HG03521 (cell line): ENCODE data around the gene NEDD4L.

Experiments used
- ATAC-seq: cut with Tn5 transposase; IDR thresholded peaks from one replicate; pipeline ENCODE4 v1.9.1; 2021; ENCODE audit warnings: mild to moderate bottlenecking, moderate library complexity; ENCODE audit not compliant: unreplicated experiment

The NEDD4L gene

GRCh38 chr18:58091099-58091611 lies 47.1 kb downstream of the NEDD4L start:
- ATAC-seq, result peak; percentile 72

GRCh38 chr18:58093311-58093803 lies 49.3 kb downstream of the NEDD4L start:
- ATAC-seq, result no peak

GRCh38 chr18:58095222-58095621 lies 51.2 kb downstream of the NEDD4L start:
- no peak for ATAC-seq

GRCh38 chr18:58095655-58096054 lies 51.6 kb downstream of the NEDD4L start:
- no peak for ATAC-seq

GRCh38 chr18:58096658-58097057 lies 52.6 kb downstream of the NEDD4L start:
- no peak for ATAC-seq

- ATAC-seq, result no peak
Measured at GRCh38 chr18:58097121-58097906, 53.3 kb downstream of the NEDD4L start.

GRCh38 chr18:58097907-58098166 lies 53.8 kb downstream of the NEDD4L start:
- no peak for ATAC-seq

GRCh38 chr18:58098706-58099105 lies 54.7 kb downstream of the NEDD4L start:
- ATAC-seq, result no peak

- ATAC-seq, result no peak
Measured at GRCh38 chr18:58100154-58100553, 56.1 kb downstream of the NEDD4L start.

GRCh38 chr18:58101291-58101794 lies 57.3 kb downstream of the NEDD4L start:
- no peak for ATAC-seq

- no peak for ATAC-seq
Measured at GRCh38 chr18:58102018-58102417, 58.0 kb downstream of the NEDD4L start.

- ATAC-seq, result no peak
Measured at GRCh38 chr18:58102875-58103274, 58.8 kb downstream of the NEDD4L start.

GRCh38 chr18:58103339-58103985 lies 59.4 kb downstream of the NEDD4L start:
- ATAC-seq, result no peak

- ATAC-seq, result no peak
Measured at GRCh38 chr18:58104096-58104495, 60.1 kb downstream of the NEDD4L start.

GRCh38 chr18:58105206-58105887 lies 61.3 kb downstream of the NEDD4L start:
- ATAC-seq, result no peak

GRCh38 chr18:58105888-58106260 lies 61.8 kb downstream of the NEDD4L start:
- no peak for ATAC-seq

GRCh38 chr18:58106289-58107070 lies 62.5 kb downstream of the NEDD4L start:
- no peak for ATAC-seq

- no peak for ATAC-seq
Measured at GRCh38 chr18:58109256-58109655, 65.2 kb downstream of the NEDD4L start.

GRCh38 chr18:58110398-58110797 lies 66.4 kb downstream of the NEDD4L start:
- no peak for ATAC-seq

GRCh38 chr18:58112174-58112573 lies 68.1 kb downstream of the NEDD4L start:
- no peak for ATAC-seq

GRCh38 chr18:58113337-58113736 lies 69.3 kb downstream of the NEDD4L start:
- ATAC-seq, result no peak
